Neural cell (in vitro differentiated cells): ENCODE results near the gene PTPRS. TPM values are rescaled to one million over a fixed set of nuclear protein-coding genes. Genes with fewer than 3 reads are reported as not detected.
"Not testable (repeated sequence)": the region's sequence is repeated elsewhere in the genome, so short reads cannot be mapped to it uniquely, and the experiment has no call there.

Source experiments
- H2AFZ ChIP-seq: fragments of 200-600, 300-800 bp; sonication (generic), shearing (Covaris generic); 2 replicates; pipeline ENCODE4 v1.6.0; 2014; ENCODE audit warnings: low read depth, mild to moderate bottlenecking, antibody characterized with exemption, low read length, moderate library complexity
- H3F3A ChIP-seq: fragments of 200-600 bp; shearing (Covaris generic); 2 replicates; pipeline ENCODE4 v1.6.1; 2016; ENCODE audit warnings: mild to moderate bottlenecking, moderate library complexity, mixed read lengths, antibody characterized with exemption, low read length; ENCODE audit not compliant: insufficient read depth, poor library complexity, severe bottlenecking
- H3K27ac ChIP-seq: fragments of 200-600, 300-800 bp; sonication (generic), shearing (Covaris generic); 2 replicates; pipeline ENCODE4 v1.5.1; 2014; ENCODE audit warnings: mild to moderate bottlenecking, low read length, moderate library complexity
- H3K27me3 ChIP-seq: fragments of 300-800, 200-600 bp; sonication (generic), shearing (Covaris generic); 2 replicates; pipeline ENCODE4 v1.6.0; 2014; ENCODE audit warnings: mild to moderate bottlenecking, low read depth, low read length, moderate library complexity; ENCODE audit not compliant: insufficient read depth
- H3K36me3 ChIP-seq: fragments of 300-800, 200-600 bp; sonication (generic), shearing (Covaris generic); 2 replicates; pipeline ENCODE4 v1.5.1; 2014; ENCODE audit warnings: mild to moderate bottlenecking, antibody characterized with exemption, low read length, moderate library complexity; ENCODE audit not compliant: insufficient read depth
- H3K4me2 ChIP-seq: fragments of 300-800, 200-600 bp; sonication (generic), shearing (Covaris generic); 2 replicates; pipeline ENCODE4 v1.6.0; 2014; ENCODE audit warnings: mild to moderate bottlenecking, low read length
- H3K4me3 ChIP-seq: fragments of 300-800, 200-600 bp; sonication (generic), shearing (Covaris generic); 2 replicates; pipeline ENCODE4 v1.5.1; 2014; ENCODE audit warnings: mild to moderate bottlenecking, low read length, moderate library complexity
- H3K79me2 ChIP-seq: fragments of 200-600 bp; shearing (Covaris generic); replicated peaks from 2 replicates; pipeline ENCODE4 v1.6.0; 2014; ENCODE audit warnings: mild to moderate bottlenecking, low read length, moderate library complexity; ENCODE audit not compliant: insufficient read depth
- H3K9ac ChIP-seq: fragments of 300-800, 200-600 bp; sonication (generic), shearing (Covaris generic); 2 replicates; pipeline ENCODE4 v1.6.1; 2016; ENCODE audit warnings: mild to moderate bottlenecking, low read length, mixed read lengths
- H3K9me2 ChIP-seq: fragments of 200-600 bp; shearing (Covaris generic); 2 replicates; pipeline ENCODE4 v1.6.1; 2016; ENCODE audit warnings: mild to moderate bottlenecking, low read length, mixed read lengths; ENCODE audit not compliant: insufficient read depth
- H3K9me3 ChIP-seq: fragments of 200-600, 300-800 bp; sonication (generic), shearing (Covaris generic); 2 replicates; pipeline ENCODE4 v1.6.1; 2016; ENCODE audit warnings: mild to moderate bottlenecking, mixed run types, low read length, moderate library complexity, mixed read lengths
- H4K20me1 ChIP-seq: fragments of 200-600 bp; shearing (Covaris generic); 2 replicates; pipeline ENCODE4 v1.6.1; 2016; ENCODE audit warnings: mild to moderate bottlenecking, mixed run types; ENCODE audit not compliant: insufficient read depth
- CTCF ChIP-seq: fragments of 450-650 bp; IDR thresholded peaks from 2 replicates; pipeline ENCODE4 v1.5.1; 2014; ENCODE audit warnings: antibody characterized with exemption, mild to moderate bottlenecking, moderate library complexity; ENCODE audit not compliant: poor library complexity, severe bottlenecking
- EP300 ChIP-seq: fragments of 450-650 bp; conservative IDR thresholded peaks from 2 replicates; pipeline ENCODE4 v1.6.1; 2014; ENCODE audit warnings: antibody characterized with exemption, mild to moderate bottlenecking, moderate library complexity; ENCODE audit not compliant: poor library complexity, severe bottlenecking
- EZH2 ChIP-seq: fragments of 200-600, 300-800 bp; shearing (Covaris generic), sonication (generic); IDR thresholded peaks from 2 replicates; pipeline ENCODE4 v1.6.1; 2014; ENCODE audit warnings: antibody characterized with exemption, low read length, borderline replicate concordance, mild to moderate bottlenecking; ENCODE audit not compliant: insufficient read depth, poor library complexity, severe bottlenecking
- MXI1 ChIP-seq: fragments of 450-650 bp; conservative IDR thresholded peaks from 2 replicates; pipeline ENCODE4 v1.6.1; 2014; ENCODE audit warnings: antibody characterized with exemption, mild to moderate bottlenecking; ENCODE audit not compliant: poor library complexity, severe bottlenecking
- POLR2AphosphoS5 ChIP-seq: IDR thresholded peaks from 2 replicates; pipeline ENCODE4 v1.6.1; 2012
- RAD21 ChIP-seq: fragments of 450-650 bp; conservative IDR thresholded peaks from 2 replicates; pipeline ENCODE4 v1.6.1; 2014; ENCODE audit warnings: antibody characterized with exemption, mild to moderate bottlenecking, moderate library complexity
- REST ChIP-seq: IDR thresholded peaks from 2 replicates; pipeline ENCODE4 v1.6.1; 2012; ENCODE audit warnings: borderline replicate concordance
- SMC3 ChIP-seq: fragments of 450-650 bp; conservative IDR thresholded peaks from 2 replicates; pipeline ENCODE4 v1.6.1; 2014; ENCODE audit warnings: antibody characterized with exemption, mild to moderate bottlenecking, moderate library complexity; ENCODE audit not compliant: poor library complexity
- TAF1 ChIP-seq: IDR thresholded peaks from 2 replicates; pipeline ENCODE4 v1.6.1; 2012; ENCODE audit warnings: low read depth
- polyA plus RNA-seq: library from polyadenylated mRNA; depleted of rRNA; stranded (reverse); fragments of >200 nt; gene quantifications from 2 replicates; pipeline ENCODE4 v1.2.3, GENCODE V29; 2014

The PTPRS gene
- polyA plus RNA-seq, 1 donor from 2014 or later = 121 TPM

GRCh38 chr19:5365905-5366304 lies 25.3 kb upstream of the PTPRS start:
- Histone ChIP-seq H3K79me2 (no peaks in the 10 kb centered on the region), H3F3A (no peaks in the 10 kb centered on the region), H4K20me1 (no peaks in the 10 kb centered on the region), H3K27ac (no peak overlapping the region), H2AFZ (no peak overlapping the region), H3K9ac (no peak overlapping the region), H3K4me3 (no peak overlapping the region), H3K9me2 (no peaks in the 10 kb centered on the region), H3K4me2 (no peak overlapping the region), H3K9me3 (no peaks in the 10 kb centered on the region), H3K27me3 (no peaks in the 10 kb centered on the region), H3K36me3 (no peaks in the 10 kb centered on the region)
- TF ChIP-seq SMC3 = no peak
- no peak for TF ChIP-seq POLR2AphosphoS5
- no peak for TF ChIP-seq MXI1
- no peak for TF ChIP-seq RAD21
- no peak for TF ChIP-seq CTCF
- TF ChIP-seq TAF1 = no peak

- no peaks in the 10 kb centered on the region for H3K79me2 ChIP-seq
- no peak overlapping the region for H2AFZ ChIP-seq
- no peak for TF ChIP-seq MXI1
- no peak for TF ChIP-seq EP300
- TF ChIP-seq SMC3 = no peak
- no peak for TF ChIP-seq REST
- no peak for TF ChIP-seq EZH2
- TF ChIP-seq CTCF = no peak
- TF ChIP-seq POLR2AphosphoS5 = no peak
- TF ChIP-seq TAF1 = no peak
- TF ChIP-seq RAD21 = no peak
- H4K20me1 ChIP-seq = no peaks in the 10 kb centered on the region
- H3K36me3 ChIP-seq = no peaks in the 10 kb centered on the region
- no peaks in the 10 kb centered on the region for H3K27me3 ChIP-seq
- no peak overlapping the region for H3K9ac ChIP-seq
- H3F3A ChIP-seq = no peaks in the 10 kb centered on the region
- H3K27ac ChIP-seq = no peak overlapping the region
- H3K9me3 ChIP-seq = no peaks in the 10 kb centered on the region
- no peak overlapping the region for H3K4me3 ChIP-seq
- no peaks in the 10 kb centered on the region for H3K9me2 ChIP-seq
- H3K4me2 ChIP-seq = no peak overlapping the region
Measured at GRCh38 chr19:5364674-5365073, 24.1 kb upstream of the PTPRS start.

- not testable (repeated sequence) for H3K4me2 ChIP-seq, H3F3A ChIP-seq, H4K20me1 ChIP-seq, H3K9me2 ChIP-seq, H3K4me3 ChIP-seq, H2AFZ ChIP-seq, H3K27ac ChIP-seq, H3K9me3 ChIP-seq, H3K9ac ChIP-seq, H3K27me3 ChIP-seq, H3K79me2 ChIP-seq, H3K36me3 ChIP-seq
Measured at GRCh38 chr19:5361839-5362238, 21.2 kb upstream of the PTPRS start.
